DND-41 (cell line): ENCODE measurements around the gene FAM217B.

Source experiments
- ATAC-seq: fragments of 200-7000 bp; cut with Tn5 transposase; 3 replicates; pipeline ENCODE4 v1.9.1; 2021; ENCODE audit warnings: low read depth; ENCODE audit not compliant: insufficient read depth
- DNase-seq: peaks from one replicate; pipeline ENCODE4 v3.0.0-alpha.2; 2020
- H2AFZ ChIP-seq: 2 replicates; pipeline ENCODE4 v1.6.0; 2012; ENCODE audit warnings: low read depth, low read length
- H3K27ac ChIP-seq: 2 replicates; pipeline ENCODE4 v1.5.1; 2012; ENCODE audit warnings: low read length, inconsistent platforms
- H3K27me3 ChIP-seq: fragments of 200-600 bp; sonication (generic); 2 replicates; pipeline ENCODE4 v1.6.0; 2012; ENCODE audit warnings: low read length, mild to moderate bottlenecking, inconsistent platforms; ENCODE audit not compliant: insufficient read depth, poor library complexity
- H3K36me3 ChIP-seq: 2 replicates; pipeline ENCODE4 v1.5.1; 2012; ENCODE audit warnings: low read length, inconsistent platforms; ENCODE audit not compliant: insufficient read depth
- H3K4me1 ChIP-seq: 2 replicates; pipeline ENCODE4 v1.5.1; 2012; ENCODE audit warnings: mild to moderate bottlenecking, low read length; ENCODE audit not compliant: insufficient read depth
- H3K4me2 ChIP-seq: 2 replicates; pipeline ENCODE4 v1.6.0; 2012; ENCODE audit warnings: mild to moderate bottlenecking, moderate library complexity, low read length, inconsistent platforms; ENCODE audit not compliant: insufficient read depth
- H3K4me3 ChIP-seq, 2 experiments: fragments of 200-600 bp in 1 of 2; shearing (Covaris generic) in 1 of 2; 2 replicates each; pipeline ENCODE4 v1.5.1; 2012 to 2016; ENCODE audit warnings: inconsistent platforms in 2 of 2, low read length in 2 of 2, mild to moderate bottlenecking in 2 of 2, low read depth in 1 of 2, moderate library complexity in 1 of 2
- H3K79me2 ChIP-seq: 2 replicates; pipeline ENCODE4 v1.6.0; 2012; ENCODE audit warnings: low read length, inconsistent platforms; ENCODE audit not compliant: insufficient read depth
- H3K9ac ChIP-seq: 2 replicates; pipeline ENCODE4 v1.6.0; 2012; ENCODE audit warnings: low read depth, mild to moderate bottlenecking, inconsistent platforms, low read length, moderate library complexity
- H3K9me3 ChIP-seq: 2 replicates; pipeline ENCODE4 v1.5.1; 2012; ENCODE audit warnings: low read length, moderate library complexity, mild to moderate bottlenecking, inconsistent platforms; ENCODE audit not compliant: insufficient read depth, severe bottlenecking
- H4K20me1 ChIP-seq: 2 replicates; pipeline ENCODE4 v1.6.0; 2012; ENCODE audit warnings: low read length; ENCODE audit not compliant: insufficient read depth
- CTCF ChIP-seq: IDR thresholded peaks from 2 replicates; pipeline ENCODE4 v1.5.1; 2012; ENCODE audit warnings: borderline replicate concordance, low read length, moderate library complexity, mild to moderate bottlenecking; ENCODE audit not compliant: poor library complexity, severe bottlenecking; ENCODE audit errors: extremely low read depth
- EZH2 ChIP-seq: IDR thresholded peaks from 3 replicates; pipeline ENCODE4 v1.6.1; 2012; ENCODE audit warnings: borderline replicate concordance, low read depth, mild to moderate bottlenecking, moderate library complexity, low read length, inconsistent platforms; ENCODE audit not compliant: severe bottlenecking

Gene FAM217B

GRCh38 chr20:59912609-59913008, 27.6 kb upstream of the FAM217B start:
- no peaks in the 10 kb centered on the region for H3K9me3 ChIP-seq
- DNase-seq (no peak), ATAC-seq (no peak)
- H3K79me2 ChIP-seq: no peaks in the 10 kb centered on the region
- no peak overlapping the region for H3K9ac ChIP-seq
- no peak overlapping the region for H2AFZ ChIP-seq
- H3K4me3 ChIP-seq: no peak overlapping the region
- no peaks in the 10 kb centered on the region for H3K36me3 ChIP-seq
- no peak overlapping the region for H3K4me2 ChIP-seq
- peaks cover 33% of the 10 kb centered on the region for H3K27me3 ChIP-seq
- H4K20me1 ChIP-seq: no peaks in the 10 kb centered on the region
- H3K27ac ChIP-seq: no peak overlapping the region
- H3K4me1 ChIP-seq: no peaks in the 10 kb centered on the region
- no peak for TF ChIP-seq EZH2
- TF ChIP-seq CTCF: no peak

- peaks cover 38% of the 10 kb centered on the region for H3K27me3 ChIP-seq
- H2AFZ ChIP-seq: no peak overlapping the region
- H3K79me2 ChIP-seq: no peaks in the 10 kb centered on the region
- no peaks in the 10 kb centered on the region for H3K4me1 ChIP-seq
- no peak for DNase-seq
- no peak overlapping the region for H3K27ac ChIP-seq
- no peak overlapping the region for H3K4me2 ChIP-seq
- no peak for ATAC-seq
- no peaks in the 10 kb centered on the region for H3K9me3 ChIP-seq
- no peak overlapping the region for H3K4me3 ChIP-seq
- no peak overlapping the region for H3K9ac ChIP-seq
- no peak for TF ChIP-seq CTCF
- no peak for TF ChIP-seq EZH2
- H3K36me3 ChIP-seq: no peaks in the 10 kb centered on the region
- H4K20me1 ChIP-seq: no peaks in the 10 kb centered on the region
Observed at GRCh38 chr20:59920944-59921343, 19.2 kb upstream of the FAM217B start.

- Histone ChIP-seq H3K9me3 (no peaks in the 10 kb centered on the region), H3K9ac (no peak overlapping the region), H4K20me1 (no peaks in the 10 kb centered on the region), H3K27ac (no peak overlapping the region), H3K4me3 (no peak overlapping the region), H3K27me3 (peaks cover 42% of the 10 kb centered on the region), H3K4me2 (no peak overlapping the region), H3K79me2 (no peaks in the 10 kb centered on the region), H3K36me3 (no peaks in the 10 kb centered on the region), H3K4me1 (no peaks in the 10 kb centered on the region), H2AFZ (no peak overlapping the region)
- DNase-seq (no peak), ATAC-seq (no peak)
- TF ChIP-seq CTCF: no peak
- TF ChIP-seq EZH2: no peak
Observed at GRCh38 chr20:59923514-59923913, 16.7 kb upstream of the FAM217B start.

GRCh38 chr20:59925359-59925758, 14.8 kb upstream of the FAM217B start:
- Histone ChIP-seq H2AFZ (no peak overlapping the region), H3K9ac (no peak overlapping the region), H4K20me1 (no peaks in the 10 kb centered on the region), H3K27me3 (peaks cover 44% of the 10 kb centered on the region), H3K4me2 (no peak overlapping the region), H3K27ac (no peak overlapping the region), H3K4me3 (no peak overlapping the region), H3K4me1 (no peaks in the 10 kb centered on the region), H3K36me3 (no peaks in the 10 kb centered on the region), H3K79me2 (no peaks in the 10 kb centered on the region), H3K9me3 (no peaks in the 10 kb centered on the region)
- ATAC-seq (no peak), DNase-seq (no peak)
- TF ChIP-seq CTCF (no peak), EZH2 (no peak)
